Endothelial cell of hepatic sinusoid (primary cell): ENCODE measurements around the gene RILPL1.
"Not testable (repeated sequence)": the region's sequence is repeated elsewhere in the genome, so short reads cannot be mapped to it uniquely, and the experiment has no call there.

ENCODE experiments used
- in situ Hi-C: cut with HindIII; loops from 2 replicates; pipeline ENCODE4 v1.10.0; 2017; ENCODE audit warnings: low sequenced_read_pairs

RILPL1 gene

DNA sequence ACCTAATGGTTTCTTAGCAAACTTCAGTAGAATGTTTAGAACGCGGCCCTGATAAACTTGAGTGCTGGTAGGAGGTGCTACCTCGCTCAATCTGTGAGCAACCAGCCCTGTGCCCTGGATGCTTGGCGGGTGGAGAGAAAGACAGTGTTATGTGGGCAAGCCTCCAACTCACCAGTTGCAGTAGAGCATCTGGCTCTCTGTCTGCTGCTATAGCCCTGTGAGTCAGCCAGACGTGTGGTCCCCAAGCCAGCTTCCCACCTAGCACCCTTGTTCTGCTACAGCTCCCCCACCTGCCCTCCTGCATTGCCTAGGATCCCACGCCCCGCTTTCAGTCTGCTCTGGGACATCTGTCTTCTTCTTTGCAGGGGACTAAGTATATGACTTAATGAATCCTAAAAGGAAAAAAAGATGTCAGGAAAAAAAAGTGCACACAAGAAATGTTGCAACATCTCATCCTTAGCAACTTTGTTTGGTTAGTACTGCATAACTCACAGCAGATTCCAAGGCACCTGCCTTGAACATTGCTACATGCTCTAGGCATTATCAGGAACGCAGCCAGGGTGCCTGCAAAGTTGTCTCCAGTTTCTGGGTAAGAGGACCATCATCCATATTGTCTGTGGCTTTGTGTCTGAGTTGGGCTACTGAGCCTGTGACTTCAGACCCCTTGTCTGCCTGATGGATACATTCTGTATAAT, 62.0 kb downstream of the RILPL1 start:
- in situ Hi-C loops = loop anchor here (5.0 kb wide), 1 partner anchor 79 kb away; no protein-coding TSS in a partner anchor

GRCh38 chr12:123469978-123470377, 63.5 kb downstream of the RILPL1 start:
- in situ Hi-C loops = loop anchor here (5.0 kb wide), 1 partner anchor 78 kb away; no protein-coding TSS in a partner anchor

GRCh38 chr12:123468786-123469185, 64.7 kb downstream of the RILPL1 start:
- in situ Hi-C loops = no loop called here

GRCh38 chr12:123465084-123465483, 68.4 kb downstream of the RILPL1 start:
- in situ Hi-C loops = no loop called here

- in situ Hi-C loops = not testable (repeated sequence)
Observed at GRCh38 chr12:123463174-123463573, 70.3 kb downstream of the RILPL1 start.

GRCh38 chr12:123457980-123458779, 75.3 kb downstream of the RILPL1 start, which contains the start of gene SNRNP35:
Gene SNRNP35, plus strand, starts transcription at chr12:123458139. Its CDS starts 7,402 bp downstream, at chr12:123465541.
- in situ Hi-C loops = no loop called here

DNA sequence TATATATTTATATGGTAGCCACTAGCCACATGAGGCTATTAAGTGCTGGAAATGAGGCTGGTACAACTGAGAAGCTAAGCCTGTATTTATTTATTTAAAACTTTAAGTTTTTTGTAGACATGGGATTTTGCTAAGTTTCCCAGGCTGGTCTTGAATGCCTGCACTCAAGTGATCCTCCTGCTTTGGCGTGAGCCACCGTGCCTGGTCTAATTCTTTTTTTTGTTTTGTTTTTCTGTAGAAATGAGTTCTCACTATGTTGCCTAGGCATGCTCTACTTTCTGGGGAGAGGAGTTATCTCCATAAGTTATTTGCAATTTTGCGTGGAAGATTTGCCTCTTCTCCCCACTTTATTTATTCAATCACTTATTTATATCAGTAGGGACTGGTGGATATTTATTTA, 80.4 kb downstream of the RILPL1 start:
- in situ Hi-C loops = no loop called here

- in situ Hi-C loops = not testable (repeated sequence)
Observed at GRCh38 chr12:123452276-123452550, 81.3 kb downstream of the RILPL1 start.

DNA sequence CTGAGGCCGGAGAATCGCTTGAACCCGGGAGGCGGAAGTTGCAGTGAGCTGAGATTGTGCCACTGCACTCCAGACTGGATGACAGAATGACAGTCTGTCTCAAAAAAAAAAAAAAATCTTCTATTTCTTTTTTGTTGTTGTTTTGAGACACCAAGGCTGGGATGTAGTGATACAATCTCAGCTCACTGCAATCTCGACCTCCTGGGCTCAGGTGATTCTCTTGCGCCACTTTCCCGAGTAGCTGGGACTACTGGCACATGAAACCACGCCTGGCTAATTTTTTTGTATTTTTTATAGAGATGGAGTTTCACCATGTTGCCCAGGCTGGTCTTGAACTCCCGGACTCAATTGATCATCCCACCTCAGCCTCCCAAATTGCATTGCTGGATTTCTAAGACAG, 82.9 kb downstream of the RILPL1 start:
- in situ Hi-C loops = no loop called here

- in situ Hi-C loops = loop anchor here (5.0 kb wide), 1 partner anchor 72 kb away; no protein-coding TSS in a partner anchor
Observed at GRCh38 chr12:123449856-123450255, 83.7 kb downstream of the RILPL1 start.

DNA sequence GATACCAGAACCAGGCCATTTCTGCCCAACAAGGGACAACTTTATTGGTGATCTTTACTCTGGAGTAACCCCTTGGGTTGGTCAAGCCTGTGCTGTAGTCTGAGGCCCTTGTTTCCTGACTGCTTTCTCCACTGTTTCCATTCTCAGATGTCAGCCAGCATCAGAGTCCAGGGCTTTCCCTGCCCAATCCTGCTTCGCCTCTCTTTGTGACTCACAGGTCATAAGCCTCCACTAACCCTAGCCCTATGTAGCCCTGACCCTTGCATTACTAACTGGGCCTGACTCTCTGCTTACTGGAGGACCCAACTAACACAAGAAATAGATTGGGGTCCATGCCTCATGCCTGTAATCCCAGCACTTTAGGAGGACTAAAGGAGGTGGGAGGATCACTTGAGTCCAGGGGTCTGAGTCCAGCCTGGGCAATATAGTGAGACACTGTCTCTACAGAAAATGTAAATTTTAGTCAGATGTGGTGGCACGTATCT, 84.2 kb downstream of the RILPL1 start:
- in situ Hi-C loops = loop anchor here (5.0 kb wide), 1 partner anchor 73 kb away; no protein-coding TSS in a partner anchor

DNA sequence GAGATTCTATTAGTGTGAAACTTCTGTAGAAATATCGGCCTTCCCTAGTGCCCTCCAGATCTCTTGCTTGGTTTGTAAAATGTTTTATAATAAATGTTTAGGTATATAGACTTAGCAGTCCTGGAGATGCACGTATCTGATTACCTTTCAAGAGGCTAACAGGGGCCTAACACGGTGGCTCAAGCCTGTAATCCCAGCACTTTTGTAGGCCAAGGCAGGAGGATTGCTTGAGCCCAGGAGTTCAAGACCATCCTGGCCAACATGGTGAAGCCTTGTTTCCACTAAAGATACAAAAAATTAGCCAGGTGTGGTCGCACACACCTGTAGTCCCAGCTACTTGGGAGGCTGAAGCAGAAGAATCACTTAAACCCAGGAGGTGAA, 87.2 kb downstream of the RILPL1 start:
- in situ Hi-C loops = loop anchor here (5.0 kb wide), 1 partner anchor 76 kb away; no protein-coding TSS in a partner anchor

DNA sequence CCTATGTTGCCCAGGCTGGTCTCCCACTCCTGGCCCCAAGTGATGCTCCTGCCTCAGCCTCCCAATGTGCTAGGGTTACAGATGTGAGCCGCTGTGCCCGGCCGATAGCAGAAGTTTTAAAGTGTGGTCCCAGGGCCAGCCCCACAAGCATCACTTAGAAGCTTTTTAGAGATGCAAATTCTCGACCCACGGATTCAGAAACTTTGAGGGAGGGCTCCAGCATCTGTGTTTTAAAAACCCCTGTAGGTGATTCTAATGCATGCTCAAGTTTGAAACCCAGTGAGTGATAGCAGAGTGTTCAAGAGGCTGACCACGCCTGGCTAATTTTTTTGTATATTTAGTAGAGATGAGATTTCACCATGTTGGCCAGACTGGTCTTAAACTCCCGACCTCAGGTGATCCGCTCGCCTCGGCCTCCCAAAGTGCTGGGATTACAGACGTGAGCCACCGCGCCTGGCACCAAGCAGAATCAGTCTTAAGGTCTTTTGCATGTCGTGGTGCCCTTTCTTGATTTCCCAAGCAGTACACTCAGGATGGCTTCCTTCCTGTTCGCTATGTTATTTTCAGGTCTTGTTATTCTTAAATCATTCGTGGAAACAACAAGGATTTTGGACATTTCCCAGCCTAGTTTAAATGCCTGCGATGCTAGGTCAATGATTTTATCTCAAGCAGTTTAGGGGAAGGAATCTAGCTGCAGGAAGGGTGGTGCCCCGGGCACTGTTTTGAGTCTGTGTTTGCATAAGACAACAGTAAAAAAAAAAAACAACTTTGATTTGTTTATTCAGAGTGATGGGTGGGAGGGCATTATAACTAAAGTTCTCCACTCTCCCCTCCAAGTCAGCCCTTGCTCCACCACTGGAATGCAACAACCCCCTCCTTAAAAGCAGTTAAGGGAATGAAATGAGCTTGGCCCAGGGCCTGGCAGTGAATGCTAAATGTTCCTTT, 87.9 kb downstream of the RILPL1 start:
- in situ Hi-C loops = loop anchor here (5.0 kb wide), 1 partner anchor 77 kb away; no protein-coding TSS in a partner anchor

GRCh38 chr12:123444092-123445026, 89.2 kb downstream of the RILPL1 start:
- in situ Hi-C loops = loop anchor here (5.0 kb wide), 1 partner anchor 78 kb away; no protein-coding TSS in a partner anchor

DNA sequence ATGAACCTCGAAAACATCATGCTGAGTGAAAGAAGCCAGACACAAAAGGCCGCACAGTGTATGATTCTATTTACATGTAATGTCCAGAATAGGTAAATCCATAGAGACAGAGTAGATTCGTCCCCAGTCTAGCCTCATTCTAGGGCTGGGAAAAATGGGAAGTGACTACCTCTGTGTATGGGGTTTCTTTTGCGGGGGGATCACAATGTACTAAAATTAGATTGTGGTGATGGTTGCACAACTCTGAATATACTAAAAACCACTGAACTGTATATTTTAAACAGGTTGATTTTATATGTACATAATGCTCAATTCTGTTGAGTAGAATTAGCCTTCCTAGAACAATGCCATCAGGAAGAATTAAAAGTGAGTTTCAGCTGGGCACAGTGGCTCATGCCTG, 90.7 kb downstream of the RILPL1 start:
- in situ Hi-C loops = no loop called here

DNA sequence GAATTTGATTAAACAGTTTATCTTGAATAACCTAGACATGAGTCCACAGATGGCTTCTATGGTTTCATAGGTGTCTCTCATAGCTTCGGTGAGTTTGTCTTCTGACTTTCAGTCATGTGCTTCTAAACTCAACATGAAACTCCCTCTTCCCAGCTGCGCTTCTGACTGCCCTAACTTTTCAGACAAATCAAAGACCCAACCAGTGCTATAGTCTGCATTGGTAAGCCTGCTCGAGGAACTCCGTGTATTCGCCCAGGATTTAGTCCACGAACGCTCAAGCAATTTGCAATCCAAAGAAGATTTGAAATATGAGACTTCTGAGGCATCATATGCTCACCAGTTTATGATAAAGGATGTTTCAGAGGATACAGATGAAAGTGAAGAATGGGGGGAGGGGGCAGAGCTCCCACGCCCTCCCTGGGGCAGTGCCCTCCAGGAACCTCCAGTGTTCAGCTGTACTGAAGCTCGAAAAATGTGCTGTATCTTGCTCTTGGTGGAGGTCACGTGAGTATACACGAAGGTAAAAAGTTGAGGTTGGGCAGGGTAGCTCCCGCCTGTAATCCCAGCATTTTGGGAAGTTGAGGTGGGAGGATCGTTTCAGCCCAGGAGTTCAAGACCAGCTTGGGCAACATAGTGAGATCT, 91.9 kb downstream of the RILPL1 start:
- in situ Hi-C loops = no loop called here

- in situ Hi-C loops = no loop called here
Observed at GRCh38 chr12:123436017-123436964, 97.2 kb downstream of the RILPL1 start, which contains the start of gene RILPL2. Gene RILPL2, minus strand, starts transcription at chr12:123436684. Its CDS starts 264 bp downstream, at chr12:123436420.

DNA sequence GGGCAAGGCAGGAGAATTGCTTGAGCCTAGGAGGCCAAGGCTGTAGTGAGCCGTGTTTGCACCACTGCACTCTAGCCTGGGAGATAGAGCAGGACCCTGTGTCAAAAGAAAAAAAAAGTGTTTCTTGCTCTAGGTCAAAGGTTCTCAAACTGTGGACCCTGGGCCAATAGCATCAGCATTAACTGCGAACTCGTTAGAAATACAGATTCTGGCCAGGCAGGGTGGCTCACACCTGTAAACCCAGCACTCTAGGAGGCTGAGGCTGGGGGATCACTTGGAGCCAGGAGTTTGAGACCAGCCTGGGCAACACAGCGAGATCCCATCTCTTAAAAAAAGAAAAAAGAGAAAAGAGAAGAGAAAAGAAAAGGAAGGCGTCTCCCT, 97.9 kb downstream of the RILPL1 start:
- in situ Hi-C loops = no loop called here
